Motor neuron (in vitro differentiated cells): ENCODE data around the gene ALDH1A2. TPM values are rescaled to one million over a fixed set of nuclear protein-coding genes. Genes with fewer than 3 reads are reported as not detected.
"Not testable (repeated sequence)": the region's sequence is repeated elsewhere in the genome, so short reads cannot be mapped to it uniquely, and the experiment has no call there.

ENCODE experiments used
- ATAC-seq, 8 experiments: fragments of 200-7000 bp; cut with Tn5 transposase; replicated peaks in 6 of 8; 2 replicates each; pipeline ENCODE4 v1.8.0; 2021; ENCODE audit warnings: mild to moderate bottlenecking in 8 of 8, moderate library complexity in 8 of 8
- H3K27ac ChIP-seq, 2 donors: fragments of 250-450 bp; sonication (Bioruptor Pico); 2 replicates each; pipeline ENCODE4 v1.9.0; 2021; ENCODE audit warnings: antibody characterized with exemption in 2 of 2, mild to moderate bottlenecking in 2 of 2, moderate library complexity in 1 of 2
- H3K4me1 ChIP-seq, 2 donors: fragments of 250-450 bp; sonication (Bioruptor Pico); replicated peaks in 1 of 2; 2 replicates each; pipeline ENCODE4 v1.6.1; 2021; ENCODE audit warnings: antibody characterized with exemption in 2 of 2, mild to moderate bottlenecking in 2 of 2, moderate library complexity in 1 of 2
- H3K4me3 ChIP-seq, 5 donors: fragments of 250-450 bp; sonication (Bioruptor Pico); 2 replicates each; pipeline ENCODE4 v1.9.0; 2021; ENCODE audit warnings: antibody characterized with exemption in 5 of 5, mild to moderate bottlenecking in 5 of 5, moderate library complexity in 4 of 5
- WGBS, 10 experiments: fragments of 450-650 bp; shearing (Covaris generic); methylation state at CpG; one replicate each; pipeline ENCODE4 v1.0.0; 2022; 5-methylcytosine and 5-hydroxymethylcytosine counted together
- in situ Hi-C, 9 experiments: fragments of 400-800 bp; cut with MboI; loops; one replicate each; pipeline ENCODE4 v1.15.0; 2021; ENCODE audit warnings: low sequenced_read_pairs in 9 of 9, low pct_unique_long_range_greater_than_20kb in 2 of 9; ENCODE audit not compliant: unreplicated experiment in 9 of 9
- total RNA-seq, 8 experiments: library from RNA; unstranded; fragments of 300-600 nt; gene quantifications; 2 replicates each; pipeline versions ENCODE4 v1.2.3 to v1.2.4, GENCODE V29; 2022

The ALDH1A2 gene
- total RNA-seq = 10 to 100 TPM in 3 of 8 experiments, 1 to 10 TPM in 2, under 1 TPM in 2, not detected in 1; 0.21 to 24.8 (median 5.4) TPM

GRCh38 chr15:58065445-58066041, at the start of gene ALDH1A2:
Gene ALDH1A2 (minus strand): TSS chr15:58065711. CDS start chr15:58065650, 61 bp downstream.
- ATAC-seq = peak in 3 of 8 experiments; percentile 55 to 58 (median 56)
- H3K4me3 ChIP-seq = peak within 1 kb of the TSS; percentile 16 to 43 (median 30)
- no peak within 1 kb of the TSS for H3K27ac ChIP-seq
- H3K4me1 ChIP-seq = no peaks in the 10 kb centered on the region
- 40 to 47% methylated on average over 3 to 4 of the region's 75 CpGs; no CpG with 5 or more reads in 8 of the 10 experiments for WGBS, 10 experiments
- in situ Hi-C loops = loop anchor here in 5 of 9 experiments (5.0 to 25.0 kb wide), 5 partner anchors 198 to 503 kb away; no protein-coding TSS in a partner anchor

GRCh38 chr15:58114812-58115211, 49.3 kb upstream of the ALDH1A2 start:
- peaks cover 0 to 9% of the 10 kb centered on the region in 2 donors for H3K4me1 ChIP-seq
- H3K4me3 ChIP-seq = no peak overlapping the region
- H3K27ac ChIP-seq = no peak overlapping the region
- in situ Hi-C loops = no loop called here
- ATAC-seq = no peak

GRCh38 chr15:58114388-58114787, 48.9 kb upstream of the ALDH1A2 start:
- no peak for ATAC-seq
- whole genome bisulfite sequencing, 10 experiments = 50 to 100% (median 80%) methylated on average over 1 to 2 of the region's 3 CpGs; no CpG with 5 or more reads in 5 of the 10 experiments
- in situ Hi-C loops = no loop called here

GRCh38 chr15:58113358-58113757, 47.8 kb upstream of the ALDH1A2 start:
- ATAC-seq, in situ Hi-C loops, H3K27ac ChIP-seq, H3K4me3 ChIP-seq, H3K4me1 ChIP-seq: not testable (repeated sequence)
- WGBS, 10 experiments = 10 to 83% (median 60%) methylated on average over 2 to 3 of the region's 5 CpGs; no CpG with 5 or more reads in 5 of the 10 experiments

More at GRCh38 chr15:58114388-58114787, 48.9 kb upstream of the ALDH1A2 start:
- Histone ChIP-seq H3K4me3 (no peak overlapping the region), H3K4me1 (peaks cover 0 to 9% of the 10 kb centered on the region in 2 donors), H3K27ac (no peak overlapping the region)

GRCh38 chr15:58111718-58112104, 46.2 kb upstream of the ALDH1A2 start:
- no peak for ATAC-seq
- no peaks in the 10 kb centered on the region for H3K4me1 ChIP-seq
- H3K4me3 ChIP-seq = no peak overlapping the region
- in situ Hi-C loops = no loop called here
- no peak overlapping the region for H3K27ac ChIP-seq
- whole genome bisulfite sequencing, 10 experiments = 64 to 100% (median 92%) methylated on average over 3 to 5 of the region's 5 CpGs; no CpG with 5 or more reads in 2 of the 10 experiments

GRCh38 chr15:58110999-58111717, 45.6 kb upstream of the ALDH1A2 start:
- H3K4me1 ChIP-seq = no peaks in the 10 kb centered on the region
- ATAC-seq = no peak
- H3K4me3 ChIP-seq = no peak overlapping the region
- in situ Hi-C loops = no loop called here
- WGBS, 10 experiments = 45 to 85% (median 73%) methylated on average over 2 to 6 of the region's 6 CpGs
- no peak overlapping the region for H3K27ac ChIP-seq

GRCh38 chr15:58109419-58109818, 43.9 kb upstream of the ALDH1A2 start:
- WGBS, 10 experiments = 56 to 100% (median 76%) methylated on average over 1 to 3 of the region's 3 CpGs; no CpG with 5 or more reads in 3 of the 10 experiments
- no peak overlapping the region for H3K27ac ChIP-seq
- in situ Hi-C loops = no loop called here
- ATAC-seq = no peak
- H3K4me3 ChIP-seq = no peak overlapping the region
- H3K4me1 ChIP-seq = no peaks in the 10 kb centered on the region

DNA sequence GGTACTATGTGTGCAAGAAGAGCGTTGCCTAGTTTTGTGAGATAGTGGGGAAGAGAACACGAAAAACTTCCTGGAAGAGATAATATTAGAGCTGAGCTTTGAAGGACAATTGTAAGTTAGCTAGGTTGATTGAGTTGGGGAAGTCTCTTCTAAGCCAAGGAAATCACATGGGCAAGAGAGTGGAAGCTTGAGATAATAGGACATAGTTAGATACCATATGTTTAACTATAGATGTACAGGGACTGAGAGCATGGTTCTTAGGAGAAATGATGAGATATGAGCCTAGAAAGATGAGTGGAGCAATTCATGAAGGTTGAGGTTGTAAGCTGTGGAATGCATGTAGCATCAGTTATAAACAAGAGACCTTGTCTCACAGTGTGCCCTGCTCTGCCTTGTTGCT, 42.6 kb upstream of the ALDH1A2 start:
- Histone ChIP-seq H3K4me3 (no peak overlapping the region), H3K27ac (no peak overlapping the region), H3K4me1 (no peaks in the 10 kb centered on the region)
- in situ Hi-C loops = no loop called here
- ATAC-seq = no peak
- WGBS, 10 experiments = 14 to 100% (median 57%) methylated on average over 1 to 2 of the region's 2 CpGs

- no peak for ATAC-seq
- Histone ChIP-seq H3K4me3 (no peak overlapping the region), H3K4me1 (no peaks in the 10 kb centered on the region), H3K27ac (no peak overlapping the region)
- in situ Hi-C loops = no loop called here
These were observed 38.0 kb upstream of the ALDH1A2 start for GRCh38 chr15:58103482-58103881.

- Histone ChIP-seq H3K4me1 (no peaks in the 10 kb centered on the region), H3K27ac (no peak overlapping the region), H3K4me3 (no peak overlapping the region)
- 52 to 100% (median 75%) methylated on average over 1 to 6 of the region's 6 CpGs for WGBS, 10 experiments
- no peak for ATAC-seq
- in situ Hi-C loops = loop anchor here in 1 of 9 experiments (25.0 kb wide), 1 partner anchor 91 kb away; no protein-coding TSS in a partner anchor
These were observed 31.1 kb upstream of the ALDH1A2 start for GRCh38 chr15:58096529-58097084.

- ATAC-seq = no peak
- in situ Hi-C loops = loop anchor here in 1 of 9 experiments (25.0 kb wide), 1 partner anchor 92 kb away; no protein-coding TSS in a partner anchor
- 14 to 90% (median 79%) methylated on average over 1 to 2 of the region's 2 CpGs; no CpG with 5 or more reads in 2 of the 10 experiments for WGBS, 10 experiments
- no peak overlapping the region for H3K27ac ChIP-seq
- no peak overlapping the region for H3K4me3 ChIP-seq
- no peaks in the 10 kb centered on the region for H3K4me1 ChIP-seq
These were observed 29.9 kb upstream of the ALDH1A2 start for GRCh38 chr15:58095415-58095814.

DNA sequence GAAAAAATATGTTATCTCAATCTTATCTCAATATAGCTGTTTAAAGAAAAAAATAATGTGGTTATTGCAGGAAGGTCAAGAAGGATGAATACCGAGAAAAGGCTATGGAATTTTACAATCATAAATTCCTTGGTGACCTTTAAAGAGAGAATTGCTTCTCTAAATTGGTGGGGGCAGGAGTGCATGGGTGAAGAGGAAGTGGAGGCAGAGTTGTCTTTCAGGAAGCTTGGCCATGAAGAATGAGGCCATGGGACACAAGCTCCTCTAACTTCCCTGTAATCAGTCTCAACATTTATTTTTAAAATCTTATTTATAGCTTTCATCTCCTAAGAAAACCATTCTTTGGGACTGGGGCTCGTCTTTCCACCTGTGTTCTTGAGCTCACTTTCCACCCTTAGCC, 22.4 kb upstream of the ALDH1A2 start:
- in situ Hi-C loops = loop anchor here in 1 of 9 experiments (25.0 kb wide), 1 partner anchor 99 kb away; no protein-coding TSS in a partner anchor
- WGBS, 10 experiments = 0 to 100% (median 75%) methylated on average over 1 to 2 of the region's 2 CpGs; no CpG with 5 or more reads in 1 of the 10 experiments
- H3K27ac ChIP-seq = no peak overlapping the region
- ATAC-seq = no peak
- no peak overlapping the region for H3K4me3 ChIP-seq
- H3K4me1 ChIP-seq = no peaks in the 10 kb centered on the region

DNA sequence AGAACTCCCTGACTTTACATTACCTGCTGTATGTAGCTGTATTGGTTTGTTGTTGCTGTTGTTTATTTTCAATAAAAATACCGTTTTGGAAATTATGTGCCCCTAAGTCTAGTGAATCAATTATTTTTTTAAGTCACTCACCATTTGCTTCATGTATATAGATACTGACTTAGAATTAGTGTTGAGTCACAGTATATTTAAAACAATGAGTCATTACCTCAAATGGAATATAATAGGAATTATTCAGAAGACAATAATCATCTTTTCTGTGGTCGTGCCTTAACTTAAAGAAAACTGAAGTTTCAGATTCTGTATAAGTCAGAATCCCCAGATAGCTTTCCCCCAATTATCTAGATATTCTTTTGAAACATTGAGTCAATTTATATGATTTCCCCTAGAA, 21.0 kb upstream of the ALDH1A2 start:
- no peaks in the 10 kb centered on the region for H3K4me1 ChIP-seq
- no peak for ATAC-seq
- no peak overlapping the region for H3K27ac ChIP-seq
- no peak overlapping the region for H3K4me3 ChIP-seq
- in situ Hi-C loops = loop anchor here in 1 of 9 experiments (25.0 kb wide), 1 partner anchor 101 kb away; no protein-coding TSS in a partner anchor
- 0 to 100% (median 51%) methylated on average over 1 to 2 of the region's 2 CpGs for WGBS, 10 experiments
